MM.1S (cell line): ENCODE results near the gene NLRP6.

Experiments
- EZH2 ChIP-seq: fragments of 300-600 bp; sonication (generic); optimal IDR thresholded peaks from 2 replicates; pipeline ENCODE3; 2017; ENCODE audit warnings: low read depth, mild to moderate bottlenecking, antibody characterized with exemption, low read length, mixed read lengths
- EZH2phosphoT487 ChIP-seq: fragments of 300-600 bp; sonication (generic); IDR thresholded peaks from 2 replicates; pipeline ENCODE4 v1.6.1; 2018; ENCODE audit warnings: antibody characterized with exemption, low read length
- TF ChIP-seq, protein P1 (sequence below): fragments of 300-600 bp; sonication (generic); IDR thresholded peaks from 2 replicates; pipeline ENCODE4 v1.5.1; 2016; ENCODE audit warnings: antibody characterized with exemption, low read length, mixed read lengths

DNA sequence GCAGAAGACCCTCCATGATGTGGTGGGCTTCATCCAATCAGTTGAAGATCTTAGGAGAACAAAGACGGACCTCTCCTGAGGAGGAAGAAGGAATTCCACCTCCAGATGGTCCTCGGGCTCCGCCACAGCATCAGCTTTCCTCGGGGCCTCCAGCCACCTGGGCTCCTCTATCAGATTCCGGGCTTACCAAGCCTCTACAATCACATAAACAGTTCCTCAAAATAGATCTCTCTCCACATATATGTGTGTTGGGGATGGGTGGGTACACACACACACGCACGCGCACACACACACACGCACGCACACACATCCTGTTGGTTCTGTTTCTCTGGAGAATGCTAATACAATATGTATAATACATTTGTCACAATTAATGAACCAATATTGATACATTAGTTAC is 18.8 kb upstream of the NLRP6 start:
- TF ChIP-seq, protein P1, sequence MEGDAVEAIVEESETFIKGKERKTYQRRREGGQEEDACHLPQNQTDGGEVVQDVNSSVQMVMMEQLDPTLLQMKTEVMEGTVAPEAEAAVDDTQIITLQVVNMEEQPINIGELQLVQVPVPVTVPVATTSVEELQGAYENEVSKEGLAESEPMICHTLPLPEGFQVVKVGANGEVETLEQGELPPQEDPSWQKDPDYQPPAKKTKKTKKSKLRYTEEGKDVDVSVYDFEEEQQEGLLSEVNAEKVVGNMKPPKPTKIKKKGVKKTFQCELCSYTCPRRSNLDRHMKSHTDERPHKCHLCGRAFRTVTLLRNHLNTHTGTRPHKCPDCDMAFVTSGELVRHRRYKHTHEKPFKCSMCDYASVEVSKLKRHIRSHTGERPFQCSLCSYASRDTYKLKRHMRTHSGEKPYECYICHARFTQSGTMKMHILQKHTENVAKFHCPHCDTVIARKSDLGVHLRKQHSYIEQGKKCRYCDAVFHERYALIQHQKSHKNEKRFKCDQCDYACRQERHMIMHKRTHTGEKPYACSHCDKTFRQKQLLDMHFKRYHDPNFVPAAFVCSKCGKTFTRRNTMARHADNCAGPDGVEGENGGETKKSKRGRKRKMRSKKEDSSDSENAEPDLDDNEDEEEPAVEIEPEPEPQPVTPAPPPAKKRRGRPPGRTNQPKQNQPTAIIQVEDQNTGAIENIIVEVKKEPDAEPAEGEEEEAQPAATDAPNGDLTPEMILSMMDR: no peak
- no peak for TF ChIP-seq EZH2
- TF ChIP-seq EZH2phosphoT487: no peak
